Gastrocnemius medialis (tissue), 4 donors: ENCODE measurements around the gene EDC3.

ENCODE experiments used
- POLR2A ChIP-seq, 2 donors: fragments of 450-650 bp; IDR thresholded peaks; one replicate each; pipeline ENCODE4 v1.6.1; 2017; ENCODE audit warnings: antibody characterized with exemption in 2 of 2, mild to moderate bottlenecking in 2 of 2, moderate library complexity in 2 of 2
- TF ChIP-seq, protein P1 (sequence below), 5 experiments: fragments of 450-650 bp in 3 of 5; fragments of 200-600 bp in 2 of 5; sonication (generic) in 2 of 5; IDR thresholded peaks in 4 of 5; conservative IDR thresholded peaks in 1 of 5; 1 replicate in 4 of 5; 2 replicates in 1 of 5; pipeline ENCODE4 v1.5.1; 2016 to 2019; ENCODE audit warnings: antibody characterized with exemption in 5 of 5, mild to moderate bottlenecking in 3 of 5, moderate library complexity in 3 of 5

GRCh38 chr15:74716651-74717050, 20.8 kb upstream of the EDC3 start:
- no peak for TF ChIP-seq POLR2A (IDR thresholded peaks at IDR 0.05)
- TF ChIP-seq, protein P1, sequence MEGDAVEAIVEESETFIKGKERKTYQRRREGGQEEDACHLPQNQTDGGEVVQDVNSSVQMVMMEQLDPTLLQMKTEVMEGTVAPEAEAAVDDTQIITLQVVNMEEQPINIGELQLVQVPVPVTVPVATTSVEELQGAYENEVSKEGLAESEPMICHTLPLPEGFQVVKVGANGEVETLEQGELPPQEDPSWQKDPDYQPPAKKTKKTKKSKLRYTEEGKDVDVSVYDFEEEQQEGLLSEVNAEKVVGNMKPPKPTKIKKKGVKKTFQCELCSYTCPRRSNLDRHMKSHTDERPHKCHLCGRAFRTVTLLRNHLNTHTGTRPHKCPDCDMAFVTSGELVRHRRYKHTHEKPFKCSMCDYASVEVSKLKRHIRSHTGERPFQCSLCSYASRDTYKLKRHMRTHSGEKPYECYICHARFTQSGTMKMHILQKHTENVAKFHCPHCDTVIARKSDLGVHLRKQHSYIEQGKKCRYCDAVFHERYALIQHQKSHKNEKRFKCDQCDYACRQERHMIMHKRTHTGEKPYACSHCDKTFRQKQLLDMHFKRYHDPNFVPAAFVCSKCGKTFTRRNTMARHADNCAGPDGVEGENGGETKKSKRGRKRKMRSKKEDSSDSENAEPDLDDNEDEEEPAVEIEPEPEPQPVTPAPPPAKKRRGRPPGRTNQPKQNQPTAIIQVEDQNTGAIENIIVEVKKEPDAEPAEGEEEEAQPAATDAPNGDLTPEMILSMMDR (IDR thresholded peaks at IDR 0.05 in 4 of 5, conservative IDR thresholded peaks at IDR 0.05 in 1 of 5): no peak
